Subcutaneous adipose tissue (tissue), 4 donors: ENCODE results near the gene AXL. TPM values are rescaled to one million over a fixed set of nuclear protein-coding genes. Genes with fewer than 3 reads are reported as not detected.

ENCODE experiments used
- CTCF ChIP-seq: fragments of 450-650 bp; IDR thresholded peaks from one replicate; pipeline ENCODE4 v1.5.1; 2016; ENCODE audit warnings: low read depth, mild to moderate bottlenecking, control low read depth, antibody characterized with exemption, moderate library complexity
- total RNA-seq, 4 donors: library from RNA; depleted of rRNA; stranded (reverse); fragments of >200 nt; gene quantifications; one replicate each; pipeline ENCODE4 v1.1.0, GENCODE V29; 2016

The AXL gene
- total RNA-seq, 4 donors from 2014 or later = 72.6 to 118 (median 80.0) TPM

DNA sequence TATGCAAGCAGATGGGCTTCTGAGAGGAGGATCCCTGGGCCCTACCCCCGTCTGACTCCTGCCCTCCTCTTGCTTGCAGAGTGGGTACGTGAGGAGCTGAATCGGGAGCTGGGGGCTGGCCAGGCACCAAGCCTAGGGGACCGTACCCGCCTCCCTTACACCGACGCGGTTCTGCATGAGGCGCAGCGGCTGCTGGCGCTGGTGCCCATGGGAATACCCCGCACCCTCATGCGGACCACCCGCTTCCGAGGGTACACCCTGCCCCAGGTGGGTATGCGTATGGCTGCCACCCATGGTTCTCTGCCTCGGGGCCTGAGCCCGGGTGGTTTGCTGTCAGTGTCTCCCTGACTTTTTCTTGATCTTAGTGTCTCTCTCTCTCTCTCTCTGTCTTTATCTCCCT is 15.7 kb upstream of the AXL start:
- no peak for TF ChIP-seq CTCF

DNA sequence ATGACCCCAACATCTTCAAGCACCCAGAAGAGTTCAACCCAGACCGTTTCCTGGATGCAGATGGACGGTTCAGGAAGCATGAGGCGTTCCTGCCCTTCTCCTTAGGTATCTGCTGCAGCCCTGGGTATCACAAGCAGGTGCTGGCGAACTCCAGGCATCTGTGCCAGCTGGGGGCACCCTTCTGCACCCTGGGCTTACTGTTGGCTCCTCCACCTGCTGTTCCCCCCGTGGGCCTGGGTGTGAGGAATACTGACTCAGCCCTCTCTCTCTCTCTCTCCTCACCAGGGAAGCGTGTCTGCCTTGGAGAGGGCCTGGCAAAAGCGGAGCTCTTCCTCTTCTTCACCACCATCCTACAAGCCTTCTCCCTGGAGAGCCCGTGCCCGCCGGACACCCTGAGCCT is 13.0 kb upstream of the AXL start:
- no peak for TF ChIP-seq CTCF

DNA sequence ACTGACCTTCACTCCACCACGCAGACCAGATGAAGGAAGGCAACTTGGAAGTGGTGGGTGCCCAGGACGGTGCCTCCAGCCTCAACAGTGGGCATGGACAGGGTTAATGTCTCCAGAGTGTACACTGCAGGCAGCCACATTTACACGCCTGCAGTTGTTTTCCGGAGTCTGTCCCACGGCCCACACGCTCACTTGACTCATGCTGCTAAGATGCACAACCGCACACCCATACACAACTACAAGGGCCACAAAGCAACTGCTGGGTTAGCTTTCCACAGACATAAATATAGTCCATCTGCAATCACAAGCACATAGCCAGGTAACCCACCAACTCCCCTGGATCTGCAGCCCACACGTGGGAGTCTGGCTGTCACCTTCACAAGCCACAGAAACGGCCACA is 12.6 kb upstream of the AXL start:
- no peak for TF ChIP-seq CTCF

DNA sequence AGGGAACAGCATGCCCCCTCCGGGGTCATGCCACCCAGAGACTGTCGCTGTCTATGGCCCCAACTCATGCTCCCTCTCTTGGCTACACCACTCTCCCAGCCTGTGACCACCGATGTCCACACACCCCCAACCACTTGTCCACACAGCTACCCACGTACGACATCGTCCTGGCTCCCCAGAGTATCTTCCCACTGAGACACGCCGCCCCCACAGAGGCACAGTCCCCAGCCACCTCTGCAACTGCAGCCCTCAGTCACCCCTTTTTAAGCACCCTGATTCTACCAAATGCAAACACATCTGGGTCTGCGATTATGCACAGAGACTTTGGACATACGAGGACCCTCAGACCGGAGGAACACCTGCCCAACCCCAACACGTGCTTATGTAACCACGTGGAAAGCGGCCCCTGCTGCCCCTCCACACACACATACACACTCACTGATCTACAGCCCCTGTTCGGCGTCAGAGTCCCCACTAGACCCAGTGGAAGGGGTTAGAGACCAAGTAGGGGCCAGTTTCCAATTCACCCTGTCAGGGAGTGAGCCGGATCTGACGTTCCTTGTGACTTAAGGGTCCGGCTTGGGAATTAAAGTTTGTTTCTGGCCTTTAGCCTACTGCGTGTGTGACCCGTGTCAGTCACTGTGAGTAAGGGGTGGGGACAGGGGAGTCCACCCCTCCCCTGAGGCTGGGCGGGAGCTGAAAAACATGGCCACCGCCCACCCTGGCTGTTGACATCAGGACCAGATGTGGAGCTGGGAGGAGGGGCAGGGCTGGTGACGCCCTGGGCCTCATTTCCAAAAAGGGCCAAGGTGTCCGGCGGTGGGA is 11.9 kb upstream of the AXL start:
- no peak for TF ChIP-seq CTCF

- TF ChIP-seq CTCF = no peak
Observed at GRCh38 chr19:41214161-41214560, 4.9 kb upstream of the AXL start.

DNA sequence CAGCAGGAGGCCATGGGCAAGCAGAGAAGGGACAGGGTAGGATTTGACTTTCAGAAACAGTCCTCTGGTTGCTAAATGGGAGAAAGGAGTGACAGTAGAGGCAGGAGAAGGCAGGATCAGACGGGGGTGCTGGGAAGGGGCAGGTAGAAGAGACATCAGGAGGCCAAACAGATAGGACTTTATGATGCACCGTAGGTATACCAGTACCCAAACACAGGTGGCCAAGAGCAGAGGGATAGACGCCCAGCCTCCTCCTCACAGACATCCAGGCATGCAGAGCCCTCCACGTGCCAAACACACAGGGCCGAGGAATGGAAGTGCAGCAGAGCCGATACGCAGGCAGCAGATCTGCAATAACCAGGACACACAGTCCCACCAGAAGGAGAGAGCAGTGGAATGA is 1.3 kb upstream of the AXL start:
- no peak for TF ChIP-seq CTCF

GRCh38 chr19:41218249-41218614 is 791 bp upstream of the AXL start:
- no peak for TF ChIP-seq CTCF
